Ramos (cell line): Measurements from ENCODE around the gene ZNF420.

Experiments used
- in situ Hi-C: fragments of 300-500 bp; cut with MboI; formaldehyde crosslinking; loops from one replicate; pipeline ENCODE4 v1.14.3; 2022; ENCODE audit warnings: low sequenced_read_pairs; ENCODE audit not compliant: unreplicated experiment

Gene ZNF420

GRCh38 chr19:37128821-37129177 lies 50.6 kb downstream of the ZNF420 start:
- in situ Hi-C loops, result no loop called here

- in situ Hi-C loops, result no loop called here
Observed at GRCh38 chr19:37136111-37136510, 57.9 kb downstream of the ZNF420 start.

- in situ Hi-C loops, result no loop called here
Observed at GRCh38 chr19:37148214-37148613, 70.0 kb downstream of the ZNF420 start.

- in situ Hi-C loops, result no loop called here
Observed at GRCh38 chr19:37160153-37160552, 81.9 kb downstream of the ZNF420 start.

GRCh38 chr19:37165635-37166034 lies 87.4 kb downstream of the ZNF420 start:
- in situ Hi-C loops, result no loop called here

- in situ Hi-C loops, result no loop called here
Observed at GRCh38 chr19:37172368-37173366, 94.4 kb downstream of the ZNF420 start, which contains the start of gene ZNF585A. TSS of gene ZNF585A (minus strand) at chr19:37172695. CDS start at chr19:37169910, 2,785 bp downstream.
